Cortex of kidney (tissue), 1 donor: Measurements from ENCODE around the gene DOCK1.

Experiments used
- DNase-seq: peaks from one replicate; lab custom pipeline; 2025; lab: John Stamatoyannopoulos, UW

The DOCK1 gene

DNA sequence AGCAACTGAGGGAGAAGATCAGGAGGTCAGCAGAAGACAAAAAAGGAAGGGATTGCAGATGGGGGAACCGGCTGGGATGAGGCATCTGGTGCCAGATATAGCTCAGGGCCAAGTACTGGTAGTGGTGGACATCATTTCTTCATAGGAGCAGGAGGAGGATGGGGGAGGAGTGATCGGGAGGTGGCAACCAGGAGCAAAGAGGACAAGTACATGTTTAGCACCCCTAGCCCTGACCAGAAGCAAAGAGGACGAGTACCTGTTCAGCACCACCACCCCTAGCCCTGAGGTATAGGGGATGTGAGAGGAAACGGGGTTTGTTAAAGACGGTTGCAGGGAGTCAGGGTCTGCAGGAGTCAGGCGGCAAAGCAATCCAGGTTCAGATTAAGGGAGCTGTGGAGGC, 559.3 kb downstream of the DOCK1 start:
- DNase-seq, result no peak

DNA sequence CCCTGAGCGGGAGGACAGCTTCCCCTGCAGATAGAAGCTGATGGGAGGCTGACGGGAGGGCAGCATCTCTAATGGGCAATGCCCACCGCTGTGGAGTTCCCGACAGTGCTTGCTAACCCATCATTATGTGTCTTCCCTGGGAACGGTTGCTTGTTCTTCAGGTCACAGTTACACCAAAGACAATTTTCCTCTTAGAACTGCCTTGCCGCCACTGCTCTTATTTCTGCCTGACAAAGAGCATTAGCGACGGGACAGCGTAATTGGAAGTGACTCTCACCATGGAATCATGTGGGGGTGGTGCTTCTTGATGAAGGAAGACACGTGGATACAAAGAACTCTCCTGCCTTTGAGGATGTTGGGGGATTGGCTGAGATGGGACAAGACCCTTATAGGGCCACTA, 562.6 kb downstream of the DOCK1 start:
- DNase-seq, result no peak

DNA sequence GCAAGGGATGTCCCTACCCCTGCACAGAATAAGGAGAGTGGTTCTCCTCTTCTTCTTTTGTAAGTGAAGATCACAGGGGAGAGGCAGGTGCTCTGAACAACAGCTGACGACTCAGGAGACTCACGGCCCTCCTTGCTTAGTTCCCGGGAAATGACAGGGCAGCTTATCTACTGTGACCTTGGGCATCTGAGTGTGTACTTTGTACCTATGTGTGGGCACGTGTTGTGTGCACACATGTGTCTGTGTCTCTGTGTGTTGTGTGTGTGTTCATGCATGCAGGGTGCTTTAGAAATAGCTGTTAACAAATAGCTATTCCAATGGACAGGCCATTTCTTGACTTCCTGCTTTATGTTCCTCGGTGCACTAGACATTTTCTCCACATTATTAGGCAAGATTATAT, 563.4 kb downstream of the DOCK1 start:
- DNase-seq, result no peak

DNA sequence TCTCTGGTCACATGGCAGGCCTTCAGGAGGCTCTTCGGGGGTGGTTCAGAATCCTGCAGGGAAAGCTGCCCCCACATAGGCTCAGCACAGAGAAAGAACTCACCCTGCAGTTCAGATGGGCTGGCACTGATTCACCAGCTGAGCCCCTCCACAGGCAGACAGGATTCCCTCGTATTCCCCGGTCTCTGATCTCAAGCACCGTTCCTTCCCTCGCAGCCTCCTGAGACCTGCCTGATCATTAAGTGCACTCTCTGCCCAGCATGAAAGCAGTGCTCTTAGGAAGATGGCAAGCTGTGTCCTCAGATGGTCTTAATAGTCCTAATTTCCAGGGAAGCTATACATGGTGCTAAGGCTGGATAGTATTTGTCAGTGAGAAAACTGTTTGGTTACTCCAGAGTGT, 565.7 kb downstream of the DOCK1 start:
- no peak for DNase-seq

DNA sequence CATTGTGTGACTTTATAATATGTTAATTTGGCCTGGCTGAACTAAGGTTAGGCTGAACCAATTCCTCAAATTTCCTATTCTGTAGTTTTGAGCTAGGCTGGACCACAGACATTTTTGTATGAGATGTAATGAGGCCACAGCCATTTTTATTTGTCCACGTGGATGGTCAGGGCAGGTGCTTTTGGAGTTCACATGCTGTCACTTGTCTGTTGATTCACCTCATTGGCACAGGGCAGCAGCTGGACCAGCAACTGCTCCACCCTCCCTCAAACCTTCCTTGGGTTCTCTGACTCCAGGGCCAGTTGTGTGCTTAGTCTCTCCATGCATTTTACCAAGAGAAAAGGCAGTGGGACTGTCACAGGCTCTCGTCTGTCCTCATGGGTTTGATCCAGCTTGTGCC, 567.7 kb downstream of the DOCK1 start:
- no peak for DNase-seq

DNA sequence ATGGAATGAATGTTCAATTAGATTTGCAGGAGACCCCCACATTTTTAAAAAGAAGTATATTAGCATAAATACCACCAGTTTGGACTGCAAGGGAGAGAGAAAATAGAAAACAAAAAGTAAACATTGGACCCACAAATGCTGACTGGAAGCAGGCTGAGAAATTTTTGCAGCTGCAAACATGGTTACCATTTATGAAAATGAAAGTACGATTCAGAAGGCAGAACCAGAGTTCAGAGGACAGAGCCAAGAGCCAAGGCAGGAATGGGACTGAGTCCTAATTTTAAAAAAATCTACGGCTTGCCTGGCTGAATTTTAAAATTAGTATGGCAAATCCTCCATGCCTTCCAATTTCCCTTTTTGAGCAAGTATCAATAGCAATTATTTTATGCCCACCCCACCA, 569.3 kb downstream of the DOCK1 start:
- no peak for DNase-seq

DNA sequence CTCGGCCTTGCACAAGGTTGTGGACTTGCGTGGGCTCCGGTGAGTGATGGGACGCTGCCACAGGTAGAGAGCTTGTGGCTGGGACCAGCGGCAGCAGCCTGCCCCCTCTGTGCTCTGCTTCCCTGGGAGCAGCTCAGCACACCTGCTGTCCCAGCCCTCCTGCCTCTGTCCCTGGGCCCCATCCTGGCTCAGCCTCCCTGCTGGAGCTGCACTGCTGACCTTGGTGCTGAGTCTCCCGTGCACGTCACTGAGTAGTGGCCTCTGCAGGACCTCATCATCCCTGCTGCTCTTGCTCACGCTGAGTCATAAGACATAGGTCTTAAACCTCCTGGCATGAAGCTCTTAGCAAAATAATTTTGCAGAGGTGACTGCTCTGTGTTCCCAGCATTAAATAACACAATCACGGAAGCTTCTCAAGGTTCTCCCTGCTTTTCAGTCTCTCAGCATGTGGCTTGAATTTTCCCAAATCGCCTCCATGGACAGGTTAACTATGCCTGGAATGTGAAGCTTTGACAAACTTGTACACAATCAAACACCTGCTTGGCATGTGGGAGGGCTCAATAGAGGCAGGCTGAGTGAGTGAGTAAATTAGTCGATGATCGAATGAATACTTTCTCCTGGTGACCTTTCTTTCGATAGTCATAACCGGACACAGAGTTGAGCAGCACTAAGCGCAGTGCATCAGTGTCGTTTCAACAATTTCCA, 580.1 kb downstream of the DOCK1 start:
- DNase-seq, result no peak

DNA sequence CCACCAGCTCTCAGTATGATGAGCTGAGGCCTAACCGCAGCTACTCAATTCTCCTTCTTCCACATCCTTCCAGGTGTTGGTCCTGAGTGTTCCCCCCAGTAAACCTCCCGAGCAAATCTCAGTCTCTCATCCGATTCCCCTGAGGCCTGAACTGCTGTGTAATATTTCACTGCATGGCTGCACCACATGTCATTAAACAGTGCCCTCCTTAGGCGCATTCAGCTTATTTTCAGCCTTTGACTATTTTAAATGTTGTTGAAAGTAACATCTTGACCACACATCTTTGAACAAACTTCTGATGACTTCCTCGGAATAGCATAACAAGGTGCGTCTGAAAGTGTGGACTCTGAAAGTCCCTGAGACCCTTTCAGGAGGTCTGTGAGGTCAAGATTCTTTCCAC, 581.1 kb downstream of the DOCK1 start:
- no peak for DNase-seq

DNA sequence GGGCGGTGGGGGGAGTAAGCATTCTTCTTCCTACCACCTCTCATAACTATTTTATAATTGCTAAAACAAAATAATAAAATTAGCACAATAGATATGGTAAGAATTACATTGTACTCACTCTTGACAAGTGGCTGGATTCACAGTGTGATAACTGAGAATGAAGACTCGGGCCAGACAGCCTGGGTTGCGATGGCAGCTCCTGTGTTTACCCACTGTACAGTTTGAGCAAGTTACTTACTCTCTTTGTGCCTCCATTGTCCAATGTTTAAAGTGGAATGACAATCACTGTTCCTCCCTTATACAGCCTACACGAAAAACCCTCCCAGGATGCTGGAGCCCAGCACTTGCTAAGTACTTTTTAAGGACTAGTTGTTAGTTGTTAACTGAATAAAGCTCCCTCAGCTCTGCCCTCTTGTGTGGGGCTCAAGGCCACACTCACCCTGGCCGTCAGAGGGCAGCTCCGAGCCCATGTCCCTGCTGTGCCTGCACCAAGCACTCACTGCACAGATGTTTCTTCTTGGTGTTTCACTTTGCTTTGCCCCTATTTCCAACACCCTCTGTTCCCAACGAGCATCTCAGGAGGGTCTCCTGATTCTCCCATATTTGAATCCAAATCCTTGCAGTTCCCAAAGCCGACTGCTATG, 587.5 kb downstream of the DOCK1 start:
- no peak for DNase-seq

DNA sequence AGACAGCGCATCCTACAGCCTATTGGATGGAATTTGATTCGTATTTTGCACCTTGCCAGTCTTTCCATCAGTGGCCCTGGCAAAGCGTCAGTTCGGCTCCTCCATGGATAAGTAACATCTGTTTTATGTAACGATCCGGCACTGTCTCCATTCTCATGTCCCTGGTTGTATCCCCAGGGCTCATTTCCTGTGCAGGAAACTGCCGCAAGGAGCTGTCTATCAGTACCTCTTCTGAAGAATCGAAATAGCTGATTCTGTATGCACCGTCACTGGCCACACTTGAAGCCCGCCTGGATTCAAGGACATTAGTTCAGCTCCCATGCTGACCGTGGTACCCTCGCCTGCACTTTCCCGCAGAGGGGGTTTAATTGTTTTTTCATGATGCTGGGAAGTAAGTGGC, 590.8 kb downstream of the DOCK1 start:
- DNase-seq, result no peak

DNA sequence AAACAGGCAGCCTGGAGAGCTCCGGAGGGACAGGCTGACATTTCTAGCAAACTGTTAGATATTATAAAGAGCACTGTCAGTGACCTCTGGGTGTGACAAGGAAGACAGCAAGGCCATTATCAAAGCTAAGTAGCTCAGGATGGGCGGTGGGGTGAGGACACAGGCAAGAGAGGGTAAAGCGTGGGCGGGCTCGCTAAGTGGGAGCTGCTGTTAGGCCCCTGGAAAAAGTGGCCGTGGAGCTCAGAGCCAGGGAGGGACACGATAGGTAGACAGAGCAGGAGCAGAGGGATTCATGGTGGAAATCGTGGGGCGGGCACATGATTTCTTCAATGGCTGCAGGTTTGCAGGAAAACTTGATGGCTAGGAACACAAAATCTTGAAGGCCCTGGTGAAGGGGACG, 592.5 kb downstream of the DOCK1 start:
- DNase-seq, result no peak

DNA sequence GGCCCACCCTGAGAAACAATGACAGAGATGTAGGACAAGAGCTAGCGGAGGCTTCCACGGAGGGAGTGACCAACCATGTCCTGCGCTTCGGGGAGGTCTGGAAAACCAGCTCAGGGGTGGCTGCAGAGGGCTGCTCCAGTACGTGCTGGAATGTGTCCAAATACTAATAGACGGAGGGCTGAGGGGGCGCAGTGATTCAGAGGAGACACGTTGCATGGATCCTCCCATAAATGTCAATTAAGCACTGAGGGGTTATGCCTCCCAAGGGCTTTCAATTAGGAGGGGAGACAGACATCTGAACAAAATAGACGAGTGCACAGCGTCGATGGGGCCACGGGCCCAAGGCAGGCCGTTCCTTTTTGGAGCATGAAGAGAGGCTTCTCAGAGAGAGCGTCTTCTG, 592.9 kb downstream of the DOCK1 start:
- DNase-seq, result no peak

DNA sequence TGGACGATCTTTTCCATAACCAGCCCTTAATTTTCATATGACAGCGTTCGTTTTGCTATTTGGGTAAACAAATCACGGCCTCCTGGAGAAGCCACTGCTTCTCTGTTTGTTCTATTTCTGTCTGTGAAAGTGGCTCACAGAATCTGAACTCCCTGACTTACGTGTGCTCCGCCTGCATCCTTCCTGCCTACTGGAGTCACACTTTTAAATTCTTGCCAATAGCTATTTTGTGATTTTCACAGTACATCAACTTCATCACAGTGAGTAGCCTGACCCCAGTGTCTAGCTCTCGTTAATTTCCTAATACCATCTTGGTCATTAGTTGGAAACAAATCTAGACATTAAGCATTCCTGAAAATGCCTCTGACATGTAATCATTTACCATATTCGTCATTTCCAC, 594.9 kb downstream of the DOCK1 start:
- no peak for DNase-seq
